GM18868 (cell line): Measurements from ENCODE around the gene ITGB7.

Experiments
- ATAC-seq: cut with Tn5 transposase; IDR thresholded peaks from one replicate; pipeline ENCODE4 v1.9.1; 2021; ENCODE audit warnings: mild to moderate bottlenecking, moderate library complexity; ENCODE audit not compliant: unreplicated experiment

ITGB7 gene

GRCh38 chr12:53231671-53231920 lies 24.5 kb upstream of the ITGB7 start:
- no peak for ATAC-seq

DNA sequence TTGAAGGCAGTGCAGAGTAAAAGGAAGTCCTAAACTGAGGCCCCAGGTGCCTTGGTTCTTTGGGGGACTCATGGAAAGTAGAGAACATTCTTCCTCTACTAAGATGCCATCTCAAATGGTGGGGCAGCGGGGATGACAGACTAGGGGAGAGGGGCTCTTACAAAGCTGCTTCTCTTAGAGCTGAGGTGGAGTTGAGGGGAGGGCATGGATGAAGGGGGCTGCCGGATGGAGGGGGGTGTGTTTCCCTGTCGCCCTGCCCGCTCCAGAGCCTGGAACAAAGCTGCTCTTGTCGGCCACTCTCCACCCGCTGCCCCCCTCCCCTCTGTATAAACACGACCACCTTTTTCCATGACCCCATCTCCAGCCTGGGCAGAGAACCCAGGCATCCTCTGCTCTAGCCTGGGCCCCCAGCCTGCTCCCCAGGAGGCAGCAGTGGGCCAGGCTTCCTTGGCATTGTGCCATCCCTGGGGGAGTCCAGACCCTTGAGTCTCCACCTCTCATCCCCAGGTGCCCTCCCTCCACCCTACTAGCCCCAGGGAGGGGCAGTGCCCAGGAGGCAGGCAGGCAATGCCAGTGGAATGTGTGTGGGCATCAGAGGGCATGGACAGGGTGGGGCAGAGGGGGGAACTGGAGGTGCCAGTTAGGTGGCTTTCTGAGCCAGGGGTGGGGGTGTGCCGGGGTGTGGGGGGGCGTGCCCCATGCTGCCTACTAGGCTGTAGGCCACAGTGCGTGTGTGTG lies 23.2 kb upstream of the ITGB7 start:
- ATAC-seq: no peak

GRCh38 chr12:53229454-53229853 lies 22.4 kb upstream of the ITGB7 start:
- no peak for ATAC-seq

DNA sequence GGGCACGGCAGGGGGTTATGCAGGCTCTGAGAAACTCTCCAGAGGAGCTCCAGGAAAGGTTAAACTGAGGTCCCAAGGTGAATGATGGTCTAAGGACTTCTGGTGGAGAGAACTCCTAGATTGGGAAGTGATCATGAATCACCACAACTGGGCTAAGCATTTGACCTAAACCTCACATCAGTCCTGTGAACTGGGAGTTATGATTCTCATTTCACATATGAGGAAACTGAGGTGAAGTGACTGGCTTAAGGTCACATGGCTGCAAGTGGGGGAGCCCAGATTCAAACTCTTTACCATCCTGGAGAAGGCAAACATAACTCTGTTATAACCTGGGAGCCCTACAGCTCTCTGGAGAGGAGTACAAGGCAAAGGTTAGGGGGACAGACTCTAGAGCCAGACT lies 20.8 kb upstream of the ITGB7 start:
- no peak for ATAC-seq

DNA sequence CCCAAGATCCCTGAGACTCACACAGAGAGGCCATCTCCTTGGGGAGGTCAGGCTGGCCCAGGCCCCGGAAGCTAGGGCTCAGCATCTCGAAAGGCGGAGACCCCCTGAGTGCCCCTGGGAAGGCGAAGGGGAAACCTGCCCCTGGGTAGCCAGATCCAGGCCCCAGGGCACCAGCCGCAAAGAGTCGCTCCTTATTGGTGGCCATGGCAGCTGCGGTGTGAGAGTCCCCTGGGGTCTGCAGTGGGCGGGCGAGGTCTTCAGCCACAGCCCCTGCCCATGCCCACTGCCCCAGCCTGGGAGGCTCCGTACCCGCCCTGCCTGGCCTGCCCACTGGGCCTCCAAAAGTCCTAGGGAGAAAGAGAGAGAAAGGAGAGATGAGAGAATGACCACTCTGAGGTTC lies 20.3 kb upstream of the ITGB7 start:
- ATAC-seq: no peak

DNA sequence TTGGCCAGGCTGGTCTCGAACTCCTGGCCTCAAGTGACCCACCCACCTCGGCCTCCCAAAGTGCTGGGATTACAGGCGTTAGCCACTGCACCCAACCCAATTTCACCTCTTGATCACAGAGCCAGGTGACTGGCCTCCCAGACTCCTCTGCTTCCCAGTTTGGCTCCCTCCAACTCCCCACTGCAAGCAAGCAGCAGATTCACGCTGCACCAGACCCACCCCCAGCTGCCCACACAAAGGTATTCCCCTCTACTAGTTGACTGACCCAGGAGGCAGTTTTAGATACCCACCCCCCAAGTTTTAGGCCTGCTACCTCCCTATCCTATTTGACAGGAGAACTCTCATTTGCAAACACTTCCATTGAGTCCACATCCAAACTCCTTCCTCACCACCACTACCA lies 19.8 kb upstream of the ITGB7 start:
- no peak for ATAC-seq

GRCh38 chr12:53225635-53226424 lies 18.8 kb upstream of the ITGB7 start:
- ATAC-seq: no peak

DNA sequence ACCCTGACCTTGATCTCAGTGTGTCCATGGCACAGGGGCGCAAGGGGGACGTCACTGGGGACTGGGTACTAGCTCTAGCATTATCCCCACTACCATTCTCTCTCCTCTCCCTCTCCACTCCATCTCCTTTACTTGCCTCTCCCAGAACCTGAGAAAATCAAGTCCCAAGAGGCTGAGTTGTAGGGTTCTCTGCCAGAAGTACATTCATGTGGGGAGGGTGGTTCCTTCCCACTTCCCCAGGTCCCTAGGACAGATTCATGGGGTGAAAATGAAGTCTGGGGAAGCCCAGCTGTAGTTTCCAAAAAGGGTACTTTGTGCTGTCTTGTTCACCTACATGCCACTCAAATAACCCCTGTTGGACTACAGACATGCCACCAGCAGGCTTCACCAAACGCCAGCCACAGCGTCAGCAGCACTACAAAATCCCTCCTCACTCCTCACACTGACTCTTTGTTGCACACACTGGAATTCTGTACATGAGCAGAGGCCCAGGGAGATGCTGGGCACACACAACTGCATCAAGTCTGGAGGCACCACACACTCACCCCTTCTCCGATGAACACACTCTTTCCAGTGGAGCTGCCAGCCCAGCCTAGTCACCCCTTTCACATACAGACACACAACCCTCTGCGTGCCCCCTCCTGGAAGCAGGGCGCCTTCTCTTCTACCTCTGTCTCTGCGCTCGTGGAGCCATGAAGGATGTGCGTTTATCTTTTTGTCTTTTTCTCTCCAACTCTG lies 18.0 kb upstream of the ITGB7 start:
- ATAC-seq: no peak

GRCh38 chr12:53224061-53224896 lies 17.2 kb upstream of the ITGB7 start:
- ATAC-seq: no peak

DNA sequence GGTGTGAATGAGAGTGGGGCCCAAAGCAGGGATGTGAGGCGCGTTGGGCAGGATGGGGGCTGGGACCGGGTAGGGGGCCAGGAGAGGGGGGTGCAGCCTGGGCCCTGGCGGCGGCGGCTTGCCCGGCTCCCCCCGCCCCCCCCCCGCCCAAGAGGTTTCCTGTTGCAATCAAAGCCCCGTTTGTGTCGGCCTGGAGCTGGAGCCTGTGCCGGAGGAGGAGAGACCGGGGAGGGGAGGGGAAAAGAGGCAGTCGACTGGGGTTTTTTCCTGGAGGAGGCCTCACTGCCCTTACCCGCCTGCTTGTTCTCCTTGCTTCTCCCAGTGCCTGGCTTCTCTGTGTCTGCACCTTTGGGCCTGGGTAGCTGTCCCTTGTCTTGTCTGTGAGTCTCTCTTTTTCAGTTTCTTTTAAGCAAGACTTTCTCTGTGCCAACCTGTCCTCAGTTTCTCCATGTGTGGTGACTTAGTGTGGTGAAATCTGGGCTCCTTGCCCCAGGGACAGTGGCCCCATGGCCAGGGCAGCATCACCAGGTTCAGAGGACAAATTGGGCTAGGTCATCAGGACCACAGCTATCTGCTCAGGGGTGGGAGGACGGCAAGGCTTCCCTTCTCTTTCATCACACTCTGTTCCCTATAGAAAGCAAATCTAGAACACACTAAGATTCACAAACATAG lies 16.5 kb upstream of the ITGB7 start:
- ATAC-seq: no peak

DNA sequence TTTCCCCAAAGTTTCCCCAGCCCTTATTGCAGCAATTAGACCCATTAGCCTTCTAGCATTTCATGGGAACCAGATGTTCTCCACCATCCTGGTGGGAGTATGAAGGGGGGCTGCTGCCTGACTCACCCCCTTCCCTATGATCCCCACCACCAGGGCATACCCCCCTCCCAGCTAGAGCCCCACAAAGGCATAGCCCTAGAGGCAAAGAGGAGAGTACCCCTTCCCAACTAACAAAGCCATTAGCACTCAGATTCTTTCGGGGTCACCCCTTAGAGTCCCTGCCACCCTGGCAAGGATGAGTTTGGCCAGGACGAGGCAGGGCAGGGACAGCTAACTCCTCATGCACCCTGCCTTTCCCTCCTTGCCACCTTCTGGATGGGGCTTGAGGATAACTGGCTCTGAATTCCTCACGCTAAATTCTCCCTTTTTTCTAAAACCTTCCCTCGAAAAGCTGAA lies 15.8 kb upstream of the ITGB7 start:
- no peak for ATAC-seq

GRCh38 chr12:53222170-53222721 lies 15.2 kb upstream of the ITGB7 start:
- ATAC-seq: no peak

- ATAC-seq: no peak
Measured at GRCh38 chr12:53221203-53222080, 14.4 kb upstream of the ITGB7 start.

DNA sequence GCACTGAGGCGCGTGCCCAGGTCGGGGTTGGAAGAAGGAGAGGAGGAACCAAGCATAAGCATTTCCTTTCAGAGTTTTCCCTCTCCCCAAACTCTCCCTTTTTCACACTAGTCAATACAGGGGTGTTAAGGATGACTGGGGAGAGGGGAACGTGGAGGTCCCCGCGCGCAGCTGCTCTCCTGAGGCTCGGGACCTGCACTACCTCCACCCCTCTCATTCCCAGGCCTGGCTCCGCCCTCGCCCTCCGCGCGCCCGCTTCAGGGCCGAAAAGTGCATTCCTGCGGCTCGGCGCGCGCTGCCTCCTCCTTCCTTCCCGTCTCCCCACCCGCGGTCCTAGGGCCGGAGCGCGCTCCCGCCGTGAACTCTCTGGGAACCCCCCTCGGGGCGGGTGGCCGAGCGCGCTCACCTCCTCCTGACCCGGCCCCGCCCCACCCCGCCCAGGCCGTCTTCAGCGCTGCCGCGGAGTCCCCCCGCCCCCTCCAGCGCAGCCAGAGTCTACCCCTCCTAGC lies 13.7 kb upstream of the ITGB7 start:
- ATAC-seq: peak; percentile 48

GRCh38 chr12:53219956-53220693 lies 13.1 kb upstream of the ITGB7 start:
- ATAC-seq: peak; percentile 34

DNA sequence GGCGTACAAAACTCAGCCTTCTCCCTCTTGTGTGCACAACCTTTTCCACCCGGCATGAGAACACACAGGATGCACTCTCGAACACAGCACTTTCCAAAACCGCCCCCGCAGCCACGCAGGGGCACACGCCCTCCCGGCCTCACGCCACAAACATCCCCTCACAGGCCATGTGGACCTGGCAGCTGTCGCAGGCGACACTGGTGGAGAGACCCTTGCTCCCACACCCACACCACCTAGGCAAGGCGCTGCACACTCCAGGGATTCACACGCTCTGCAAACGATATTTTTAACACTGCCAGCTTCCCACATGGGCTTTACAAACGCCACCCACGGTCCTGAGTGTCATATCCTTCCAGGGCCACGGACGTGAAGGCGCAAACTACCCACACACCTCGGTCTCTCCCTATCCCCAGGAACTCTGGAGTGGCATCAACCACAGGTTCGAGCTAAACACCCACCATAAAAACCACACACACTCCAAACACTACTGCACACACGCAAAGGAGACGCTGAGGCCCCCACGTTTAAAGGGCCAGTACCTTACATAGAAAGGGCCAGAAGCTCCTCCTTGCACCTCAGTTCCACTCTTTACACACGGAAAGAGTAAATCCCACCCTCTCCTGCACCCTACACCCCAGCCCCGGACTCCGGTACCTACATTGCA lies 12.4 kb upstream of the ITGB7 start:
- ATAC-seq: peak; percentile 17

DNA sequence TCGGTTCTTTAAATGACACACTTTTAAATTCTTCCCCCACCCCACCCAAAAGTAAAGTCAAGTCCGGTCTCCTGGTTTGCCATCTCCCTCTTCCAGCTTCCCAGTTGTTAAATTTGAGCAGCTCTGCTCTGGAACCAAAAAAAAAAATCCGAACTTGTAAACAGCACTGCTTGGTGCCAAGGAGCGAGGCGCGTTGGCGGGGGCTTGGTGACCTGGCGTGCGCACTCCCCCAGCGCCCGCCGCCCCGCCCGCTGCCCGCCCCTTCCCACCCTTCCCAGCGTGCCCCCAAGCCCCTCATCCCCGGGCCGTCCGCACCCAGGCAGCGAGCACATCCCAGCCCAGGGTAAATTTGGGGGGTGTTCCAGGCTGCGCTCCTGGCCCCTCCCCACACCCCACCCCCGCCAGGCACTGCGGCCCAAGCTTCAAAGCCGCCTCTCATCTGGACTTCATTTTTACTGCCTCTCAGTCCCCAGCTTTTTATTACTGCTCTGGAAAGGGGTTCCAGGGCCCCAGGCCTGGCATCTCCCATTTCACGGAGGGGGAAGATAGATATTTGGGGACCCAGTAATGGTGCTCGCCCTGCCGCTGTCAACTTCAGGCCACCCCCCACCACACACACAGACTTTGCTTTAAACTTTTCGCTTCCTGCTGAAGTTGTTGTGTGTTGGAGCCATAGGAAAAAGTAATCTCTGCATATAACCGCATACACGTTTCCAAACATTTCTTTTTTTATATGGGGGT lies 11.7 kb upstream of the ITGB7 start:
- ATAC-seq: no peak
